K562 (cell line): Measurements from ENCODE around the gene EXT2. TPM values are rescaled to one million over a fixed set of nuclear protein-coding genes. Genes with fewer than 3 reads are reported as not detected.

Experiments
- ATAC-seq: fragments of 200-7000 bp; cut with Tn5 transposase; 3 replicates; pipeline ENCODE4 v1.9.1; 2020; ENCODE audit warnings: moderate library complexity
- BruUV-seq: library from RNA; stranded (reverse); fragments of 400-500 nt; replicated peaks from 2 replicates; lab custom pipeline; 2021; lab: Mats Ljungman, UMichigan
- CTCF ChIA-PET: fragments of 300-600 bp; formaldehyde crosslinking; extraction: SDS; loops from one replicate; lab custom pipeline; 2021; ENCODE audit warnings: low intra/inter-chr PET ratio; lab: Yijun Ruan, JAX
- POLR2A ChIA-PET: fragments of 300-600, 350-650 bp; sonication (Branson Sonifier 250); formaldehyde crosslinking; extraction: SDS; loops from one replicate; lab custom pipeline; 2021; ENCODE audit warnings: antibody characterized with exemption, inconsistent platforms; lab: Yijun Ruan, JAX
- DNase-seq, 4 experiments: peaks; one replicate each; pipeline versions ENCODE4 v3.0.0 to v3.0.0-alpha.2; 2011 to 2018; ENCODE audit warnings: low spot score in 3 of 4, mixed read lengths in 3 of 4; ENCODE audit errors: extremely low read depth in 1 of 4
- FAIRE-seq: peaks from 2 replicates; lab custom pipeline; 2011; peaks lifted over from hg19 to GRCh38; lab: Jason Lieb, UNC
- H2AFZ ChIP-seq: 2 replicates; pipeline ENCODE4 v1.6.0; 2011; ENCODE audit warnings: low read depth, low read length, control low read depth, inconsistent platforms
- H3K27ac ChIP-seq: fragments of 200-600 bp; 3 replicates; pipeline ENCODE4 v1.8.0; 2011; ENCODE audit warnings: low read depth, mild to moderate bottlenecking, control low read depth, inconsistent platforms, low read length, moderate library complexity, mixed read lengths; ENCODE audit errors: extremely low read depth
- H3K27me3 ChIP-seq, 2 experiments: fragments of 300-600 bp in 1 of 2; 2 replicates in 1 of 2; 3 replicates in 1 of 2; pipeline versions ENCODE4 v1.6.0 to v1.8.0; 2011; ENCODE audit warnings: inconsistent platforms in 2 of 2, low read length in 2 of 2, mild to moderate bottlenecking in 1 of 2, mixed read lengths in 1 of 2, moderate library complexity in 1 of 2; ENCODE audit not compliant: control insufficient read depth in 2 of 2, insufficient read depth in 2 of 2
- H3K36me3 ChIP-seq: fragments of 300-600 bp; 3 replicates; pipeline ENCODE4 v1.8.0; 2011; ENCODE audit warnings: mild to moderate bottlenecking, low read length, inconsistent platforms; ENCODE audit not compliant: control insufficient read depth, insufficient read depth
- H3K4me1 ChIP-seq, 2 experiments: fragments of 200-600 bp in 1 of 2; replicated peaks in 1 of 2; 2 replicates in 1 of 2; 3 replicates in 1 of 2; pipeline versions ENCODE4 v1.5.1 to v1.8.0; 2011; ENCODE audit warnings: inconsistent platforms in 2 of 2, low read length in 2 of 2, mild to moderate bottlenecking in 1 of 2, mixed read lengths in 1 of 2, moderate library complexity in 1 of 2; ENCODE audit not compliant: control insufficient read depth in 2 of 2, insufficient read depth in 2 of 2
- H3K4me2 ChIP-seq: 2 replicates; pipeline ENCODE4 v1.6.1; 2011; ENCODE audit warnings: low read length, control low read depth, inconsistent platforms, mixed read lengths; ENCODE audit not compliant: insufficient read depth
- H3K4me3 ChIP-seq: fragments of 200-600 bp; sonication (generic), shearing (Covaris generic); 2 replicates; pipeline ENCODE4 v1.5.1; 2016; ENCODE audit warnings: control low read depth, inconsistent platforms
- H3K79me2 ChIP-seq: fragments of 200-600 bp; 3 replicates; pipeline ENCODE4 v1.8.0; 2011; ENCODE audit warnings: low read length, inconsistent platforms; ENCODE audit not compliant: control insufficient read depth, insufficient read depth
- H3K9ac ChIP-seq, 2 experiments: 2 replicates each; pipeline versions ENCODE4 v1.6.0 to v1.6.1; 2011; ENCODE audit warnings: low read depth in 2 of 2, low read length in 2 of 2, control low read depth in 1 of 2, inconsistent platforms in 1 of 2, mild to moderate bottlenecking in 1 of 2, mixed read lengths in 1 of 2; ENCODE audit not compliant: insufficient read depth in 1 of 2
- H3K9me1 ChIP-seq: one replicate; pipeline ENCODE4 v1.6.0; 2011; ENCODE audit warnings: inconsistent platforms, mild to moderate bottlenecking, low read length, moderate library complexity; ENCODE audit not compliant: control insufficient read depth, insufficient read depth
- H3K9me3 ChIP-seq: replicated peaks from 2 replicates; pipeline ENCODE4 v1.5.1; 2011; ENCODE audit warnings: low read depth, low read length, inconsistent platforms; ENCODE audit not compliant: control insufficient read depth, insufficient read depth
- H4K20me1 ChIP-seq: replicated peaks from 2 replicates; pipeline ENCODE4 v1.6.1; 2011; ENCODE audit warnings: low read length, inconsistent platforms, mixed read lengths; ENCODE audit not compliant: control insufficient read depth, insufficient read depth
- DMBX1 ChIP-seq: fragments of 250-450 bp; sonication (Bioruptor Pico); IDR thresholded peaks from 2 replicates; pipeline ENCODE4 v1.8.0; 2022; ENCODE audit warnings: inconsistent platforms, mild to moderate bottlenecking, moderate library complexity, borderline replicate concordance
- HCFC1 ChIP-seq: IDR thresholded peaks from 2 replicates; pipeline ENCODE4 v1.6.1; 2012; ENCODE audit warnings: low read depth, low read length, improper control_type of control experiment
- KAT8 ChIP-seq: fragments of 450-650 bp; IDR thresholded peaks from 2 replicates; pipeline ENCODE4 v1.6.1; 2016; ENCODE audit warnings: low read depth, mild to moderate bottlenecking
- RREB1 ChIP-seq: fragments of 250-450 bp; sonication (Bioruptor Pico); IDR thresholded peaks from 2 replicates; pipeline ENCODE4 v1.4.0; 2020
- SPI1 ChIP-seq: IDR thresholded peaks from 2 replicates; pipeline ENCODE4 v1.6.1; 2011; ENCODE audit warnings: low read depth, low read length, control low read depth, borderline replicate concordance
- SREBF1 ChIP-seq: fragments of 150-350 bp; IDR thresholded peaks from 2 replicates; pipeline ENCODE4 v1.6.1; 2014; ENCODE audit warnings: antibody characterized with exemption, low read depth, low read length, borderline replicate concordance
- ZNF23 ChIP-seq: fragments of 250-450 bp; sonication (Bioruptor Pico); IDR thresholded peaks from 2 replicates; pipeline ENCODE4 v1.4.0; 2020; ENCODE audit warnings: mild to moderate bottlenecking
- ZNF75A ChIP-seq: fragments of 450-650 bp; formaldehyde crosslinking; IDR thresholded peaks from 2 replicates; pipeline ENCODE4 v1.4.0; 2020; ENCODE audit warnings: mild to moderate bottlenecking
- in situ Hi-C: fragments of 300-500 bp; cut with MboI; formaldehyde crosslinking; loops from 4 replicates; pipeline ENCODE4 v1.15.0; 2018; ENCODE audit warnings: inconsistent platforms, mixed read lengths
- intact Hi-C: fragments of 100-400 bp; cut with micrococcal nuclease; formaldehyde crosslinking; loops from 2 replicates; pipeline ENCODE4 v1.14.2; 2022
- polyA plus RNA-seq, 8 experiments: library from polyadenylated mRNA; depleted of rRNA in 4 of 8; stranded (reverse) in 5 of 8; unstranded in 3 of 8; fragments of >200 nt; fragmentation: Nextera tagmentation in 2 of 8; fragmentation: Illumina TruSeq in 1 of 8; extraction: Ambion mirVana in 2 of 8; extraction: Trizol in 1 of 8; gene quantifications; 2 replicates each; pipeline versions ENCODE4 v1.2.1 to v1.2.3, GENCODE V29; 2011 to 2014; ENCODE audit warnings: inconsistent platforms in 1 of 8, missing spikeins in 1 of 8
- total RNA-seq, 7 experiments: library from RNA; depleted of rRNA in 6 of 7; stranded (reverse); fragments of >200 nt in 6 of 7; fragmentation: Illumina TruSeq in 2 of 7; extraction: Trizol in 2 of 7; gene quantifications; 2 replicates each; pipeline versions ENCODE4 v1.2.1 to v1.2.3, GENCODE V29; 2011 to 2021; ENCODE audit warnings: low replicate concordance in 1 of 7

The EXT2 gene
- total and polyA plus RNA-seq, 9 of the 15 experiments (the other 6 are each of a cell fraction or from before 2014, with no cell fraction given), result 7.5 to 52.1 (median 38.1) TPM

DNA sequence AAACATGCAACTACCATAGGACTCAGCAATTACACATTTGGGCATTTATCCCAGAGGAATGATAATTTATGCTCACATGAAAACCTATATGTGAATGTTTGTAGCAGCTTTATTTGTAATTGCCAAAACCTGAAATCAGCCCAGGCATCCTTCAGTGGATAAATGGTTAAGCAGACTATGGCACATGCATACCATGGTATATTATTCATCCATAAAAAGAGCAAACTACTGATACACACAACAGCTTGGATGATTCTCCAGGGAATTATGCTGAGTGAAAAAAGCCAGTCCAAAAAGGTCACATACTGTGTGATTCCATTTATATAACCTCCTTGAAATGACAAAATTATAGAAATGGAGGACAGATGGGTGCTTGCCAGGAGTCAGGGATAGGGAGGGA lies 127.8 kb downstream of the EXT2 start:
- DNase-seq (no peak), ATAC-seq (no peak), FAIRE-seq (no peak)
- no peak overlapping the region for H3K9ac ChIP-seq
- H3K4me1 ChIP-seq, result peaks cover 3 to 6% of the 10 kb centered on the region in 2 experiments; a peak in 3 of 5 replicates
- no peaks in the 10 kb centered on the region for H3K79me2 ChIP-seq
- intact Hi-C loops (no loop called here), in situ Hi-C loops (no loop called here)
- no peaks in the 10 kb centered on the region; the same call in 2 of the 3 replicates for H3K36me3 ChIP-seq
- H2AFZ ChIP-seq, result no peak overlapping the region
- no peak overlapping the region for H3K27ac ChIP-seq
- POLR2A ChIA-PET, result interaction anchor here (0.6 kb wide), 1 partner anchor 47 kb away, joined by 5 read pairs; no protein-coding TSS in a partner anchor
- no TSS peak for BruUV-seq
- no peak overlapping the region for H3K4me3 ChIP-seq
- 0 out of 2 replicates have a peak, but pooled peaks cover 3% of the 10 kb centered on the region for H4K20me1 ChIP-seq
- no peaks in the 10 kb centered on the region for H3K9me1 ChIP-seq
- no peak for TF ChIP-seq SREBF1
- TF ChIP-seq ZNF75A (CRISPR knock-in tag), result no peak
- no peak for TF ChIP-seq SPI1
- no peak for TF ChIP-seq HCFC1
- TF ChIP-seq KAT8, result no peak
- TF ChIP-seq RREB1 (CRISPR knock-in tag), result no peak
- TF ChIP-seq ZNF23 (CRISPR knock-in tag), result no peak
- no peak for TF ChIP-seq DMBX1
- CTCF ChIA-PET, result no interaction called here
- no peaks in the 10 kb centered on the region for H3K9me3 ChIP-seq
- H3K4me2 ChIP-seq, result no peak overlapping the region
- H3K27me3 ChIP-seq, result no peaks in the 10 kb centered on the region
